ENCODE results near the gene HLA-DQB1. TPM values are rescaled to one million over a fixed set of nuclear protein-coding genes. Genes with fewer than 3 reads are reported as not detected.

HLA-DQB1 gene
- total RNA-seq, 5 donors from 2014 or later (not counting 1 experiment from before 2014, with no cell fraction given), result 4.2 to 28.1 (median 17.0) TPM

DNA sequence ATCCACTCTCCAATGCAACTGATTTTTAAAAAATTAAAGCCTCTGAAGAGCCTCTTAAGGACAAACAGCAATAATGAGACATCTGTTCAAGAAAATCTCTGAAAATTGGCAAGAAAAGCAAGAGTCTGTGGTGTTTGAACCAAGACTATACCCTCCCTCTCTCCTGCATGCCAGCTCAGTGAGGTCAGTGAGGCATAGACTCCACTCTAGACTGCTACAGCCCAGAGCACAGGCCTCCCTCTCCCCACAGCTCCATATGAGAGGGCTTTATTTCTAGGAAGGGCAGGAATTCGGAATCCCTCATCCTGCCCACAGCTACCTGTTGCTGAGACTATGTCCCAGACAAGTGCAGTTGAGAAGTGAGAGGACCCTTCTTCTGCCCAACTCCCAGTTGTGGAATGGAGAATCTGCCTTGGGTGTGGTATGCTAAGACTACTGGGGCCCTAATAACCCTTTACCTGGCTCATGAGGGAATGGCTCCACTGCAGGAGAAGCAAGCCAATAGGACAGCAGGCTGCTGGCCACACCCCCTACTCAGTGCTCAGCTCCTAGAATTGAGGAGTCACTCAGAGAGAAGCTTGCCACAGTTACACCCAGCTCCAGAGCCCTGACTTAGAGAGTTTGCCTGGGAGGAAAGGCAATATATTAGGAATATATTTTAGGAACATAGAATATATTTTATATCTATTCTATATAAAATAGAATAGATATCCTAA lies 51.9 kb downstream of the HLA-DQB1 start:
- WGBS (ENCODE audit: insufficient coverage), result no CpG with 5 or more reads among the region's 1 CpG
- no peaks in the 10 kb centered on the region for H3K27me3 ChIP-seq (replicated peaks in 1 of 2; ENCODE audit: control insufficient read depth in 2 of 2, extremely low read depth in 1 of 2, insufficient read depth in 2 of 2, low read length in 1 of 2)
- no peak overlapping the region for H3K4me3 Mint-ChIP-seq
- H3K27ac Mint-ChIP-seq, result no peak overlapping the region
- H3K27me3 Mint-ChIP-seq, result peaks cover 0 to 6% of the 10 kb centered on the region in 2 donors
- H3K9me3 ChIP-seq, result no peaks in the 10 kb centered on the region
- no peak overlapping the region for H3K4me3 ChIP-seq (ENCODE audit: control insufficient read depth in 1 of 2, extremely low read depth in 1 of 2, low read length in 1 of 2)
- ATAC-seq (replicated peaks in 1 of 4) (no peak), DNase-seq (no peak)
- no peak overlapping the region for H3K27ac ChIP-seq (ENCODE audit: low read length)
- ChIA-PET POLR2A (no interaction called here), CTCF (no interaction called here)
- peaks cover 0 to 4% (median 3%) of the 10 kb centered on the region in 3 donors for H3K9me3 Mint-ChIP-seq
- no peaks in the 10 kb centered on the region for H3K4me1 ChIP-seq (ENCODE audit: control insufficient read depth in 1 of 2, extremely low read depth in 1 of 2, insufficient read depth in 2 of 2, low read length in 2 of 2)
- peaks cover 0 to 22% (median 0%) of the 10 kb centered on the region in 3 donors for H3K4me1 Mint-ChIP-seq
- no peaks in the 10 kb centered on the region for H3K36me3 Mint-ChIP-seq
- no peaks in the 10 kb centered on the region for H3K36me3 ChIP-seq (ENCODE audit: control insufficient read depth in 2 of 2, extremely low read depth in 1 of 2, insufficient read depth in 1 of 2, low read length in 1 of 2)

DNA sequence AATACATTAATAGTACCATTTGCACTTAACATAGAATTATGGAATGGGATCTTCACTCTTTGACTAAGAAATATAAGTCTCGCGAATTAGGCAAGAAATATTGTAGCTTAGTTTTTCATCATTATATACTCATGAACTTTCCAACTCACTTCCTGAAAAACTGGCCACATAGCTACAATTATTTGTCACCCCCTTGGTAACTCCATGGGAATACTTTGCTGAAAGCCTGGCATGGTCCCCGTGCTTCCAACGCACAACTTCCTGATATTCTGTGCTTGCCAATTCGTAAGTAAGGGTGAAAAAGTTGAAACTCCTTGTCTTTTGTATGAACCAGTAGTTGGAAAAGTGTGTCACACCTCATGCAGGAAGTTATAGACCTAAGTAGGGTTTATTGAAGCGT lies 53.0 kb downstream of the HLA-DQB1 start:
- Histone ChIP-seq H3K36me3 (ENCODE audit: control insufficient read depth in 2 of 2, extremely low read depth in 1 of 2, insufficient read depth in 1 of 2, low read length in 1 of 2) (no peaks in the 10 kb centered on the region), H3K4me3 (ENCODE audit: control insufficient read depth in 1 of 2, extremely low read depth in 1 of 2, low read length in 1 of 2) (no peak overlapping the region), H3K4me1 (ENCODE audit: control insufficient read depth in 1 of 2, extremely low read depth in 1 of 2, insufficient read depth in 2 of 2, low read length in 2 of 2) (peaks cover 0 to 3% of the 10 kb centered on the region in 2 experiments), H3K9me3 (no peaks in the 10 kb centered on the region), H3K27me3 (replicated peaks in 1 of 2; ENCODE audit: control insufficient read depth in 2 of 2, extremely low read depth in 1 of 2, insufficient read depth in 2 of 2, low read length in 1 of 2) (no peaks in the 10 kb centered on the region), H3K27ac (ENCODE audit: low read length) (no peak overlapping the region)
- no CpG with 5 or more reads among the region's 6 CpGs for WGBS (ENCODE audit: insufficient coverage)
- CTCF ChIA-PET, result interaction anchor here in 1 of 2 donors (0.6 kb wide), 1 partner anchor 83 kb away, joined by 3 read pairs; no protein-coding TSS in a partner anchor
- Mint-ChIP-seq H3K9me3 (peaks cover 0 to 4% (median 3%) of the 10 kb centered on the region in 3 donors), H3K27me3 (peaks cover 0 to 6% of the 10 kb centered on the region in 2 donors), H3K27ac (no peak overlapping the region), H3K4me3 (no peak overlapping the region), H3K4me1 (peaks cover 0 to 22% (median 0%) of the 10 kb centered on the region in 3 donors), H3K36me3 (no peaks in the 10 kb centered on the region)
- ATAC-seq (replicated peaks in 1 of 4) (no peak), DNase-seq (no peak)
- POLR2A ChIA-PET, result interaction anchor here in 1 of 2 donors (0.5 kb wide), 1 partner anchor 107 kb away, joined by 6 read pairs; no protein-coding TSS in a partner anchor

DNA sequence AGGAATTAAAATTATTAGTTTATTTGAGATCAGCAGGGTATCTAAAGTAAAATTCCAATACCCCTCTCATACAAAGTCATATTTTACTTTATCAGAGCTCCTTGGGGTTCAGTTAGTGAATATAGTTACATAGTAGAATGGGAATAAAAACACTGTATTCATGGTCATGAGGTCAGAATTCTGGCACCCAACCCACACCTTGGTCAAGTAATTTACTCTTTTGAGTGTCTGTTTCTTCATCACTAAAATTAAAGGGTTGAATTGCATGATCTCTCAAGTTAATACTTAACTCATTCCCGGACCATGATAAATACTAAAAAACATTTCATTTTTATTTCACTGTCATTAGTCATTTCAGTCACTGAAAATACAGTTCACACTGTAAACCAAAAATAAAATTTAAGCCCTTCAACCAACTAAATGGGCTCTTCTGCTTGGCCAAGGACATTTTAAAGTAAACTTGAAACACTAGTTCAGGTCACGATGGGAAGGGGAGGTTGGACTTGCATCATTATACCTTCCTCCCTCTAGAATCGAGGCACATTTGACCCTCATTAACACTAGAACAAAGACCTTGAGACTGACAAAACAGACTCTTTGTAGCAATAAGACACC lies 55.7 kb downstream of the HLA-DQB1 start:
- no peaks in the 10 kb centered on the region for H3K36me3 ChIP-seq (ENCODE audit: control insufficient read depth in 2 of 2, extremely low read depth in 1 of 2, insufficient read depth in 1 of 2, low read length in 1 of 2)
- peaks cover 0 to 3% of the 10 kb centered on the region in 2 experiments for H3K4me1 ChIP-seq (ENCODE audit: control insufficient read depth in 1 of 2, extremely low read depth in 1 of 2, insufficient read depth in 2 of 2, low read length in 2 of 2)
- no peak overlapping the region for H3K4me3 ChIP-seq (ENCODE audit: control insufficient read depth in 1 of 2, extremely low read depth in 1 of 2, low read length in 1 of 2)
- no peaks in the 10 kb centered on the region for H3K27me3 ChIP-seq (replicated peaks in 1 of 2; ENCODE audit: control insufficient read depth in 2 of 2, extremely low read depth in 1 of 2, insufficient read depth in 2 of 2, low read length in 1 of 2)
- Mint-ChIP-seq H3K9me3 (no peaks in the 10 kb centered on the region), H3K27ac (no peak overlapping the region), H3K27me3 (no peaks in the 10 kb centered on the region), H3K4me3 (no peak overlapping the region), H3K4me1 (peaks cover 0 to 21% (median 0%) of the 10 kb centered on the region in 3 donors), H3K36me3 (no peaks in the 10 kb centered on the region)
- H3K9me3 ChIP-seq, result no peaks in the 10 kb centered on the region
- ATAC-seq (replicated peaks in 1 of 4), result no peak
- H3K27ac ChIP-seq (ENCODE audit: low read length), result peak overlapping the region; percentile 96
- no peak for DNase-seq
- no CpG with 5 or more reads among the region's 3 CpGs for WGBS (ENCODE audit: insufficient coverage)
- POLR2A ChIA-PET, result no interaction called here
- CTCF ChIA-PET, result no interaction called here

DNA sequence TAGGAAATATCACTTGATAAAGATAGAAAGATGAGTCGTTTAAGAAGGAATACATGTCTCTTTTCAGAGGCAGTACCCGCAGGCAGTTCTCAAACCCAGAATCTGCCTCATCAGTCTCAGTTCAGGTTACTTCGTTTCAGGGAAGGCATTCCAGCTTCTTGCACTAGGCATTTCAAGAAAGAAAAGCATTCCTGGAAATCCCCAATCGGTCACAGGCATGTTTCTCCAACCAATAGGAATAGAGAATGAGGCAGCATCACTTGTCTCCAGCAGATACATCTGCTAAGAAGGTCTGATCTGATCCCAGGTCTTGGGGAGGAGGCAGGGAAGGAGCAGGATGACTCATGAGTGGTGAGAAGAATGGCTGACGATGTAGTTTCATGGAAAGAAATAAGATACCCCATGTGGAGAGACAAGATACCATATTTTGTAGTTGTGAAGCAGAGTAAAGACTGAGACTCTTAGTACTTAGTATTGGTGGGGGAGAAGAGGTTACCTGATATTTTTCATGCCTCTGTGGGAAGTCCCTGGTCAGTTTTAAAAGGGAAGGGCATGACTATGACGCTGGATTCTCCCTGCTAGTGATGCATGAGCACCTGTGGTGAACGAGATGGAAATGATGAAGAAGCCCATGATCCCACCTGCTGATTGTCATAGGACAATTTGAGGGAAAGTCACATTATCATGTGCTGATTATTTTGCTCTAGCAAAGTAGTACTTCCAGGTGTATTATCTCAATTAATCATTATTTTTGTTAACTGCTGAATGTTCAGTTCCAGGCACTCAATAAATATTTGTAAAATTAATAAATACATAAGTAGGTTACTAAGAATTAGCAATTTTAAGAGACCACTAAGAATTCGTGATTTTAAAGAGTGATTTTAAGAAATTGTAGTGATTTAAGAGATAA lies 56.5 kb downstream of the HLA-DQB1 start:
- Mint-ChIP-seq H3K27me3 (no peaks in the 10 kb centered on the region), H3K4me3 (no peak overlapping the region), H3K9me3 (no peaks in the 10 kb centered on the region), H3K4me1 (peaks cover 0 to 16% (median 0%) of the 10 kb centered on the region in 3 donors), H3K27ac (no peak overlapping the region), H3K36me3 (no peaks in the 10 kb centered on the region)
- Histone ChIP-seq H3K27me3 (replicated peaks in 1 of 2; ENCODE audit: control insufficient read depth in 2 of 2, extremely low read depth in 1 of 2, insufficient read depth in 2 of 2, low read length in 1 of 2) (no peaks in the 10 kb centered on the region), H3K36me3 (ENCODE audit: control insufficient read depth in 2 of 2, extremely low read depth in 1 of 2, insufficient read depth in 1 of 2, low read length in 1 of 2) (no peaks in the 10 kb centered on the region), H3K9me3 (no peaks in the 10 kb centered on the region), H3K27ac (ENCODE audit: low read length) (peak overlapping the region; percentile 96), H3K4me3 (ENCODE audit: control insufficient read depth in 1 of 2, extremely low read depth in 1 of 2, low read length in 1 of 2) (peak overlapping the region in 1 of 2 donors; percentile 39), H3K4me1 (ENCODE audit: control insufficient read depth in 1 of 2, extremely low read depth in 1 of 2, insufficient read depth in 2 of 2, low read length in 2 of 2) (peaks cover 0 to 3% of the 10 kb centered on the region in 2 experiments)
- 0% methylated on average over 2 of the region's 8 CpGs for WGBS (ENCODE audit: insufficient coverage)
- peak in 31 of 35 experiments; percentile 8 to 93 (median 42) for DNase-seq
- POLR2A ChIA-PET, result interaction anchor here in 1 of 2 donors (0.7 to 0.8 kb wide), 2 partner anchors 13 to 31 kb away, joined by 5 to 6 read pairs; no protein-coding TSS in a partner anchor
- CTCF ChIA-PET, result no interaction called here
- peak; percentile 94 to 100 (median 98) for ATAC-seq (replicated peaks in 1 of 4)

Other genes starting within 250 kb of the HLA-DQB1 start
- 100 to 1,000 TPM in 1 of 5 donors, 10 to 100 TPM in 4; 41.1 to 131 (median 47.9) TPM for gene HLA-DRA, start 226.8 kb downstream of the HLA-DQB1 start, total RNA-seq
- gene HLA-DRB5, start 136.4 kb downstream of the HLA-DQB1 start, total RNA-seq, result 10 to 100 TPM in 1 of 5 donors, 1 to 10 TPM in 3, not detected in 1; 3.2 to 14.0 (median 8.0) TPM
- 10 to 100 TPM; 23.4 to 44.1 (median 30.3) TPM for gene HLA-DRB1, start 76.8 kb downstream of the HLA-DQB1 start, total RNA-seq
- gene HLA-DQA1, start 29.3 kb downstream of the HLA-DQB1 start, total RNA-seq, result 10 to 100 TPM in 3 of 5 donors, 1 to 10 TPM in 2; 6.9 to 25.8 (median 10.8) TPM
- gene HLA-DQA2, start 74.7 kb upstream of the HLA-DQB1 start, total RNA-seq, result 1 to 10 TPM in 3 of 5 donors, under 1 TPM in 2; 0.35 to 2.7 (median 1.1) TPM
- 1 to 10 TPM in 2 of 5 donors, under 1 TPM in 2, not detected in 1; 0.70 to 3.1 (median 1.3) TPM for gene HLA-DQB2, start 96.9 kb upstream of the HLA-DQB1 start, total RNA-seq
- 1 to 10 TPM; 3.3 to 8.2 (median 3.9) TPM for gene HLA-DOB, start 150.3 kb upstream of the HLA-DQB1 start, total RNA-seq
- gene TAP2, start 172.1 kb upstream of the HLA-DQB1 start, total RNA-seq, result 100 to 1,000 TPM; 116 to 147 (median 140) TPM
- gene PSMB8, start 177.4 kb upstream of the HLA-DQB1 start, total RNA-seq, result 100 to 1,000 TPM; 131 to 171 (median 150) TPM
- gene TAP1, start 187.0 kb upstream of the HLA-DQB1 start, total RNA-seq, result 100 to 1,000 TPM; 117 to 163 (median 147) TPM
- gene PSMB9, start 187.5 kb upstream of the HLA-DQB1 start, total RNA-seq, result 100 to 1,000 TPM; 110 to 173 (median 134) TPM

Data from T-cell (primary cell).